Tibial artery (tissue), 4 donors: ENCODE measurements around the gene MS4A15.
"Not testable (repeated sequence)": the region's sequence is repeated elsewhere in the genome, so short reads cannot be mapped to it uniquely, and the experiment has no call there.

Source experiments
- DNase-seq, 2 donors: peaks; one replicate each; pipeline ENCODE4 v3.0.0-alpha.2; 2019
- H3K27ac ChIP-seq, 2 donors: fragments of 200-600 bp; sonication (generic) in 1 of 2; 1 replicate in 1 of 2; 2 replicates in 1 of 2; pipeline ENCODE4 v1.5.1; 2018 to 2019; ENCODE audit warnings: mild to moderate bottlenecking in 1 of 2
- H3K27me3 ChIP-seq, 2 donors: fragments of 200-600 bp; sonication (generic) in 1 of 2; one replicate each; pipeline versions ENCODE4 v1.5.1 to v1.6.0; 2016 to 2019
- H3K36me3 ChIP-seq, 3 donors: fragments of 200-600 bp; sonication (generic) in 2 of 3; one replicate each; pipeline ENCODE4 v1.5.1; 2016 to 2019; ENCODE audit warnings: mild to moderate bottlenecking in 2 of 3
- H3K4me1 ChIP-seq, 4 donors: fragments of 200-600 bp; sonication (generic) in 2 of 4; 1 replicate in 3 of 4; 2 replicates in 1 of 4; pipeline ENCODE4 v1.5.1; 2016 to 2019
- H3K4me3 ChIP-seq, 2 donors: fragments of 200-600 bp; sonication (generic) in 1 of 2; 1 replicate in 1 of 2; 2 replicates in 1 of 2; pipeline ENCODE4 v1.5.1; 2018 to 2019; ENCODE audit warnings: mild to moderate bottlenecking in 2 of 2
- H3K9me3 ChIP-seq, 3 donors: fragments of 200-600 bp; sonication (generic) in 1 of 3; one replicate each; pipeline ENCODE4 v1.5.1; 2016 to 2019
- CTCF ChIP-seq, 2 experiments: fragments of 200-600 bp in 1 of 2; fragments of 450-650 bp in 1 of 2; IDR thresholded peaks; one replicate each; pipeline ENCODE4 v1.5.1; 2017 to 2019; ENCODE audit warnings: antibody characterized with exemption in 2 of 2, mild to moderate bottlenecking in 1 of 2, moderate library complexity in 1 of 2
- intact Hi-C: fragments of 100-400 bp; cut with DNase I; formaldehyde crosslinking; loops from one replicate; pipeline ENCODE4 v1.15.0; 2023; ENCODE audit warnings: low total_unique reads

Gene MS4A15

GRCh38 chr11:60816590-60817157, 60.0 kb downstream of the MS4A15 start:
- intact Hi-C loops: no loop called here

GRCh38 chr11:60818057-60818456, 61.4 kb downstream of the MS4A15 start:
- no peaks in the 10 kb centered on the region for H3K36me3 ChIP-seq
- intact Hi-C loops: no loop called here
- H3K27ac ChIP-seq: no peak overlapping the region
- peaks cover 0 to 15% (median 8%) of the 10 kb centered on the region in 3 donors for H3K9me3 ChIP-seq
- no peak for DNase-seq
- peaks cover 0 to 5% of the 10 kb centered on the region in 2 donors for H3K27me3 ChIP-seq
- peaks cover 0 to 4% (median 0%) of the 10 kb centered on the region in 4 donors for H3K4me1 ChIP-seq
- H3K4me3 ChIP-seq: no peak overlapping the region
- no peak for TF ChIP-seq CTCF (IDR thresholded peaks at IDR 0.05)

More at GRCh38 chr11:60816590-60817157, 60.0 kb downstream of the MS4A15 start:
- Histone ChIP-seq H3K36me3 (no peaks in the 10 kb centered on the region), H3K4me3 (no peak overlapping the region), H3K27me3 (peaks cover 0 to 5% of the 10 kb centered on the region in 2 donors), H3K4me1 (no peaks in the 10 kb centered on the region), H3K27ac (no peak overlapping the region), H3K9me3 (peaks cover 0 to 15% (median 8%) of the 10 kb centered on the region in 3 donors)
- no peak for DNase-seq
- no peak for TF ChIP-seq CTCF (IDR thresholded peaks at IDR 0.05)

- Histone ChIP-seq H3K27me3 (peaks cover 0 to 5% of the 10 kb centered on the region in 2 donors), H3K4me3 (no peak overlapping the region), H3K4me1 (peaks cover 0 to 4% (median 0%) of the 10 kb centered on the region in 4 donors), H3K36me3 (no peaks in the 10 kb centered on the region), H3K9me3 (peaks cover 0 to 8% (median 1%) of the 10 kb centered on the region in 3 donors), H3K27ac (no peak overlapping the region)
- no peak for TF ChIP-seq CTCF (IDR thresholded peaks at IDR 0.05)
- DNase-seq: no peak
- intact Hi-C loops: no loop called here
Observed at GRCh38 chr11:60821827-60822599, 65.3 kb downstream of the MS4A15 start.

GRCh38 chr11:60823745-60824306, 67.2 kb downstream of the MS4A15 start:
- H3K27me3 ChIP-seq, H3K9me3 ChIP-seq, H3K4me3 ChIP-seq, DNase-seq, H3K36me3 ChIP-seq, intact Hi-C loops, H3K4me1 ChIP-seq, H3K27ac ChIP-seq: not testable (repeated sequence)

- Histone ChIP-seq H3K36me3 (no peaks in the 10 kb centered on the region), H3K4me1 (peaks cover 0 to 4% (median 0%) of the 10 kb centered on the region in 4 donors), H3K27me3 (peaks cover 0 to 5% of the 10 kb centered on the region in 2 donors), H3K27ac (no peak overlapping the region), H3K9me3 (no peaks in the 10 kb centered on the region), H3K4me3 (no peak overlapping the region)
- no peak for DNase-seq
- intact Hi-C loops: loop anchor here (5.0 kb wide), 1 partner anchor 307 kb away; no protein-coding TSS in a partner anchor
- TF ChIP-seq CTCF (IDR thresholded peaks at IDR 0.05): no peak
Observed at GRCh38 chr11:60825118-60825517, 68.5 kb downstream of the MS4A15 start.

GRCh38 chr11:60825790-60826189, 69.1 kb downstream of the MS4A15 start:
- Histone ChIP-seq H3K27ac (no peak overlapping the region), H3K36me3 (no peaks in the 10 kb centered on the region), H3K27me3 (no peaks in the 10 kb centered on the region), H3K4me1 (peaks cover 0 to 4% (median 0%) of the 10 kb centered on the region in 4 donors), H3K9me3 (no peaks in the 10 kb centered on the region), H3K4me3 (no peak overlapping the region)
- no peak for DNase-seq
- no peak for TF ChIP-seq CTCF (IDR thresholded peaks at IDR 0.05)
- intact Hi-C loops: loop anchor here (5.0 kb wide), 1 partner anchor 307 kb away; no protein-coding TSS in a partner anchor
